Activated T-helper 17 cell treated with anti-CD3 and anti-CD28 coated beads, Interleukin-2, amount 50 U/mL, for 72 hours (primary cell): ENCODE results near the gene MISP. TPM values are rescaled to one million over a fixed set of nuclear protein-coding genes. Genes with fewer than 3 reads are reported as not detected.

Experiments used
- ATAC-seq: fragments of 150-1000 bp; cut with Tn5 transposase; replicated peaks from 2 replicates; pipeline ENCODE4 v1.10.0; 2021; ENCODE audit warnings: mild to moderate bottlenecking, moderate library complexity
- H3K27ac Mint-ChIP-seq: one replicate; pipeline ENCODE4 v1.8.0; 2022; ENCODE audit warnings: mixed read lengths
- H3K27me3 Mint-ChIP-seq: one replicate; pipeline ENCODE4 v1.8.0; 2022; ENCODE audit warnings: mixed read lengths
- H3K36me3 Mint-ChIP-seq: one replicate; pipeline ENCODE4 v1.8.0; 2022; ENCODE audit warnings: low read depth, mild to moderate bottlenecking, mixed read lengths
- H3K4me1 Mint-ChIP-seq: one replicate; pipeline ENCODE4 v1.8.0; 2022; ENCODE audit warnings: mixed read lengths
- H3K4me3 Mint-ChIP-seq: one replicate; pipeline ENCODE4 v1.8.0; 2022; ENCODE audit warnings: mild to moderate bottlenecking, mixed read lengths
- H3K9me3 Mint-ChIP-seq: one replicate; pipeline ENCODE4 v1.8.0; 2022; ENCODE audit warnings: mixed read lengths
- total RNA-seq, 2 donors: library from RNA; stranded (reverse); gene quantifications; one replicate each; pipeline ENCODE4 v1.2.3, GENCODE V29; 2022

Gene MISP
- total RNA-seq, 2 donors from 2014 or later = 0.45 to 0.50 TPM

- Mint-ChIP-seq H3K9me3 (no peaks in the 10 kb centered on the region), H3K4me1 (no peaks in the 10 kb centered on the region), H3K27me3 (no peaks in the 10 kb centered on the region), H3K27ac (no peak overlapping the region), H3K36me3 (no peaks in the 10 kb centered on the region), H3K4me3 (no peak overlapping the region)
- no peak for ATAC-seq
Observed at GRCh38 chr19:789701-790060, 38.8 kb downstream of the MISP start.

GRCh38 chr19:791007-791566 is 40.2 kb downstream of the MISP start:
- Mint-ChIP-seq H3K4me3 (no peak overlapping the region), H3K36me3 (no peaks in the 10 kb centered on the region), H3K27me3 (no peaks in the 10 kb centered on the region), H3K9me3 (no peaks in the 10 kb centered on the region), H3K4me1 (no peaks in the 10 kb centered on the region), H3K27ac (no peak overlapping the region)
- no peak for ATAC-seq

GRCh38 chr19:791567-792305 is 40.8 kb downstream of the MISP start:
- Mint-ChIP-seq H3K27me3 (no peaks in the 10 kb centered on the region), H3K4me3 (no peak overlapping the region), H3K36me3 (no peaks in the 10 kb centered on the region), H3K27ac (no peak overlapping the region), H3K9me3 (no peaks in the 10 kb centered on the region), H3K4me1 (no peaks in the 10 kb centered on the region)
- no peak for ATAC-seq

DNA sequence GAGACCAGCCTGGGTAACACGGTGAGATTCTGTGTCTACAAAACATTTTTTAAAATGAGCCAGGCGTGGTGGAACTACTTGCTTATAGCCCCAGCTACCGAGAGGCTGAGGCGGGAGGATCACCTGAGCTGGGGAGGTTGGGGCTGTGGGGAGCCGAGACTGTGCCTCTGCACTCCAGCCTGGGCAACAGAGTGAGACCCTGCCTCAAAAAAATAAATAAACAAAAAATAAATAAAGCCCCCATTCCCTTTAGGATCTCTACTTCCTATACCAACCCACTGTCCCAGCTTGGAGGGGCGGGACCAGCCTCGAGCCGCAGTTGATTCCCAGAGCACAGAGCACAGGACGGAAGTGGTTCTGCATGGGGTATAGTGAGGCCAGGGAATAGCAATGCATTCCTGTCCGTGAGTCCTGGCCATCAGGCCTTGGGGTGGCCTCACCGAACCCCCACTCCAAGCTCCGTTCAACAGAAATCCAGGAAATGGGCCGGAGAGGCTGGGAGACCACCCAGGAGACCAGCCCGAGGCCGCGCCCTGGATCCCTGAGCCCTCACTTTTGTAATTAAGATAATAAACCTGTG is 41.5 kb downstream of the MISP start:
- H3K27ac Mint-ChIP-seq = no peak overlapping the region
- no peak for ATAC-seq
- no peak overlapping the region for H3K4me3 Mint-ChIP-seq
- H3K9me3 Mint-ChIP-seq = no peaks in the 10 kb centered on the region
- no peaks in the 10 kb centered on the region for H3K4me1 Mint-ChIP-seq
- H3K27me3 Mint-ChIP-seq = no peaks in the 10 kb centered on the region
- H3K36me3 Mint-ChIP-seq = no peaks in the 10 kb centered on the region

- ATAC-seq = no peak
- H3K4me1 Mint-ChIP-seq = no peaks in the 10 kb centered on the region
- H3K27me3 Mint-ChIP-seq = no peaks in the 10 kb centered on the region
- H3K9me3 Mint-ChIP-seq = no peaks in the 10 kb centered on the region
- H3K27ac Mint-ChIP-seq = no peak overlapping the region
- peaks cover 9% of the 10 kb centered on the region for H3K36me3 Mint-ChIP-seq
- no peak overlapping the region for H3K4me3 Mint-ChIP-seq
Observed at GRCh38 chr19:793806-794205, 42.9 kb downstream of the MISP start.

GRCh38 chr19:795073-795611 is 44.2 kb downstream of the MISP start:
- Mint-ChIP-seq H3K27me3 (no peaks in the 10 kb centered on the region), H3K4me3 (no peak overlapping the region), H3K9me3 (no peaks in the 10 kb centered on the region), H3K4me1 (peaks cover 8% of the 10 kb centered on the region), H3K27ac (no peak overlapping the region), H3K36me3 (peaks cover 22% of the 10 kb centered on the region)
- no peak for ATAC-seq

DNA sequence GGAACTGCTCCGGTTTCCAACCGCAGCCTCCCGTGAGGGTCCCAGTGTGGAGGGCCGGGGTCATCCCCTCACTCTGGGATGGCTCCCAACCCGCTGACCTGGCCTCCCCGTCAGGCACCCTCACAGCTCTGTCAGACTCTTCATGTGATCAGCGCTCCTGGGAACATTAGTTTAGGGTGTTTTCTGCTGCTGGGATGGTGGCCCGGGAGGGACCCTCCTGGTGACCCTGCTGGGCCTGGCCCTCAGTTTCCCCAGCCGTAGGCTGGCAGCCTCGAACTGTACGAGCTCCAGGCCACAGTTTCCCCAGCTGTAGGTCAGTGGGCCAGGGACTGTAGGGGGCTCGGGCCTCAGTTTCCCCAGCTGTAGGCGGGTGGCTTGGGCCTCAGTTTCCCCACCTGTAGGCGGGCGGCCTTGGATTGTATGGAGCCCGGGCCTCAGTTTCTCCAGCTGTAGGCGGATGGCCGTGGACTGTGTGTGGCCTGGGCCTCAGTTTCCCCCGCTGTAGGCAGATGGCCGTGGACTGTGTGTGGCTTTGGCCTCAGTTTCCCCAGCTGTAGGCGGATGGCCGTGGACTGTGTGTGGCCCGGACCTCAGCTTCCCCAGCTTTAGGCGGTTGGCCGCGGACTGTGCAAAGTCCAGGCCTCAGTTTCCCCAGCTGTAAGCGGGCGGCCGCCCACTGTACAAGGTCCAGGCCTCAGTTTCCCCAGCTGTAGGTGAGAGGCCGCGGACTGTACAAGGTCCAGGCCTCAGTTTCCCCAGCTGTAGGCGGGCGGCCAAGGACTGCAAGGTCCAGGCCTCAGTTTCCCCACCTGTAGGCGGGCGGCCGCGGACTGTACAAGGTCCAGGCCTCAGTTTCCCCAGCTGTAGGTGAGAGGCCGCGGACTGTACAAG is 45.0 kb downstream of the MISP start:
- Mint-ChIP-seq H3K4me3 (peak overlapping the region; percentile 92), H3K36me3 (peaks cover 30% of the 10 kb centered on the region), H3K27ac (no peak overlapping the region), H3K4me1 (peaks cover 14% of the 10 kb centered on the region), H3K9me3 (no peaks in the 10 kb centered on the region), H3K27me3 (no peaks in the 10 kb centered on the region)
- ATAC-seq = no peak

DNA sequence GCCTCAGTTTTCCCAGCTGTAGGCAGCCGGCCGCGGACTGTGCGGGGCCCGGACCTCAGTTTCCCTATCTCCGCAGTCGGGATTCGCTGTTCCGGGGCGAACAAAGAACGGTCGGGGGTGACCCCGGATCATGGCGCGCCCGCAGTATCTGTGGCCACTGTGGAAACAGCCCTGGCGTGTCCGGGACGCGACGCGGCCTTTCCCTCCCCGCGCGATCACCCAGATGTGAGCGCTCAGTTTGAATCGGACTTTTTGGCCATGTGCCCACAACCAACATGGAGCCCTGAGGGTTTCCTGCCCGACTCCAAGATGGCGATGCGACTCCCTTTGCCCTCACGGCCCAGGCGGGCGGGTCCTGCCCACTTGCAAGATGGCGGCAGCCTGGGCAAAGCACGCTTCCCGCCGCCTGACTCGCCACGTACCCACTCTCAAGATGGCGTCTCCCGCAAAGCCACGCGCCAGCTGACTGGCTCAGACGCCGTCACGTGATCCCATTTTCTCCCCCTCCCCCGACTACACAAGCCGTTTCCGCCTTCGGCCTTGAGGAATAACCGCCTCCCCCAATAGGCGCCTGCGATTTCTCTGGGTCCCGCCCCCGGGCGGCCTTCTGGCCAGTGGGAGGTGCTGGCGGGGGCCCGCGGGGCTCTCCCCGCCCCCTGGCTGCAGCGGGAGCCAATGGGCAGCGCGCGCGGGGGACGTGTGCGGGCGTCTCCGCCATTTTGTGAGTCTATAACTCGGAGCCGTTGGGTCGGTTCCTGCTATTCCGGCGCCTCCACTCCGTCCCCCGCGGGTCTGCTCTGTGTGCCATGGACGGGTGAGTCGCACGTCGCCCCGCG is 46.0 kb downstream of the MISP start, which contains the start of gene PTBP1:
Gene PTBP1, plus strand, starts transcription at position 761 of the 836 bp plus-strand sequence. Its CDS starts 46 bp downstream, at position 807.
- Mint-ChIP-seq H3K27ac (peak within 1 kb of the TSS; percentile 94), H3K27me3 (no peaks in the 10 kb centered on the region), H3K9me3 (no peaks in the 10 kb centered on the region), H3K4me3 (peak within 1 kb of the TSS; percentile 93), H3K36me3 (peaks cover 40% of the 10 kb centered on the region), H3K4me1 (peaks cover 14% of the 10 kb centered on the region)
- peak; percentile 88 for ATAC-seq

GRCh38 chr19:797528-798414 is 46.9 kb downstream of the MISP start:
- no peaks in the 10 kb centered on the region for H3K27me3 Mint-ChIP-seq
- peak overlapping the region; percentile 92 for H3K27ac Mint-ChIP-seq
- peaks cover 48% of the 10 kb centered on the region for H3K36me3 Mint-ChIP-seq
- peak overlapping the region; percentile 93 for H3K4me3 Mint-ChIP-seq
- H3K4me1 Mint-ChIP-seq = peaks cover 18% of the 10 kb centered on the region
- no peaks in the 10 kb centered on the region for H3K9me3 Mint-ChIP-seq
- peak; percentile 35 for ATAC-seq

GRCh38 chr19:798415-799075 is 47.6 kb downstream of the MISP start:
- ATAC-seq = no peak
- peaks cover 56% of the 10 kb centered on the region for H3K36me3 Mint-ChIP-seq
- peaks cover 19% of the 10 kb centered on the region for H3K4me1 Mint-ChIP-seq
- H3K27me3 Mint-ChIP-seq = no peaks in the 10 kb centered on the region
- H3K4me3 Mint-ChIP-seq = peak overlapping the region; percentile 93
- peak overlapping the region; percentile 92 for H3K27ac Mint-ChIP-seq
- H3K9me3 Mint-ChIP-seq = no peaks in the 10 kb centered on the region

- peaks cover 63% of the 10 kb centered on the region for H3K36me3 Mint-ChIP-seq
- H3K4me3 Mint-ChIP-seq = peak overlapping the region; percentile 93
- no peaks in the 10 kb centered on the region for H3K27me3 Mint-ChIP-seq
- no peaks in the 10 kb centered on the region for H3K9me3 Mint-ChIP-seq
- peaks cover 19% of the 10 kb centered on the region for H3K4me1 Mint-ChIP-seq
- peak overlapping the region; percentile 92 for H3K27ac Mint-ChIP-seq
- no peak for ATAC-seq
Observed at GRCh38 chr19:799076-799881, 48.4 kb downstream of the MISP start.
